Progenitor cell of endocrine pancreas (in vitro differentiated cells): ENCODE measurements around the gene CEL. TPM values are rescaled to one million over a fixed set of nuclear protein-coding genes. Genes with fewer than 3 reads are reported as not detected.
A peak's percentile ranks its signal among the peaks of the same experiment; 100 is the strongest.

ENCODE experiments used
- DNase-seq: peaks from one replicate; pipeline ENCODE4 v3.0.0; 2021; ENCODE audit warnings: low spot score; ENCODE audit not compliant: unreplicated experiment
- H3K27ac Mint-ChIP-seq: 2 replicates; pipeline ENCODE4 v1.8.0; 2021; ENCODE audit warnings: mild to moderate bottlenecking, moderate library complexity, mixed read lengths
- H3K27me3 Mint-ChIP-seq: 2 replicates; pipeline ENCODE4 v1.8.0; 2021; ENCODE audit warnings: mixed read lengths
- H3K36me3 Mint-ChIP-seq: 2 replicates; pipeline ENCODE4 v1.8.0; 2022; ENCODE audit warnings: mixed read lengths; ENCODE audit not compliant: insufficient read depth
- H3K4me1 Mint-ChIP-seq: 2 replicates; pipeline ENCODE4 v1.8.0; 2021; ENCODE audit warnings: low read depth, mixed read lengths
- H3K4me3 Mint-ChIP-seq: 2 replicates; pipeline ENCODE4 v1.8.0; 2021; ENCODE audit warnings: low read depth, mild to moderate bottlenecking, moderate library complexity, mixed read lengths
- H3K9me3 Mint-ChIP-seq: 2 replicates; pipeline ENCODE4 v1.8.0; 2021; ENCODE audit warnings: low read depth, mixed read lengths
- microRNA-seq: library from miRNA; unstranded; fragments of <30 nt; microRNA quantifications from one replicate; pipeline ENCODE4 v1.1.0, GENCODE V29; 2020; ENCODE audit warnings: borderline number of aligned reads; ENCODE audit not compliant: unreplicated experiment
- total RNA-seq: library from RNA; stranded (reverse); gene quantifications from 2 replicates; pipeline ENCODE4 v1.2.1, GENCODE V29; 2021
- TF ChIP-seq, protein P1 (sequence below): fragments of 200-600 bp; sonication (generic); IDR thresholded peaks from one replicate; pipeline ENCODE4 v1.5.0; 2021; ENCODE audit warnings: antibody characterized with exemption, mild to moderate bottlenecking; ENCODE audit not compliant: unreplicated experiment

CEL gene
- total RNA-seq, 1 donor from 2014 or later: 5.2 TPM

DNA sequence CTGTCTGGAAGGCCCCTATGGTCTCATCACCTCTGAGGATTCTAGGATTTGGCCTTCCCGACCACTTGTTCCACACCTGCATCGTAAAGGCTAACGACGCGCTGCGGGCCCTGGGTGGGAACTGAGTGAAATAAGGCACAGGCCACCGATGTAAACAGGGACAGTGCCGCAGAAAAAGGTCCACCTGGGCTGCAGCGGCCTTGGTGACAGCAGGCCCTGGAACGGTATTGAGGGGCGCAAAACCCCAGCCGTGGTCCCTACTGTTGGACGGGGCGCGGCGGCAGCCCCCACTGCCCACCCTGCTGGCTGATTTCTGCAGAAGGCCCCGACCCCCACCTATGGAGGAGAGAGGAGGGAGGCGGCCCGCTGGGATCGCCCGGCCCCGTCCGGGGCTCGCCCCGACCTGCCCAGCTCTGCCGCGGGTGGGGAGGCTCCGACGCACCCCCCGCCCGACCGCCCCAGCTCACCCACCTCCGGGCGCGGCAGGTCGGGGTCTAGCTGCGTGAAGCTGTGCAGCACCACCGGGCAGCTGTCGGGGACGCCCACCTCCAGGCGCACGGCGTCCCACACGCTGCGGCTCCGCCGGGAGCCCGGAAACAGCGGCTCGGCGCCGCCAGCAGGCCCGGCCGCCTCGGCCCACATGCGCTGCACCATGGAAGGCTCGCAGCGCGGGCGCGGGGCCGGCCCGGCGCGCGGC, 58.9 kb downstream of the CEL start:
- H3K4me1 Mint-ChIP-seq: peaks cover 17% of the 10 kb centered on the region
- no peak for DNase-seq
- peak overlapping the region; percentile 64 for H3K27ac Mint-ChIP-seq
- H3K9me3 Mint-ChIP-seq: no peaks in the 10 kb centered on the region
- H3K27me3 Mint-ChIP-seq: no peaks in the 10 kb centered on the region
- no peaks in the 10 kb centered on the region for H3K36me3 Mint-ChIP-seq
- peak overlapping the region; percentile 76 for H3K4me3 Mint-ChIP-seq
- TF ChIP-seq, protein P1, sequence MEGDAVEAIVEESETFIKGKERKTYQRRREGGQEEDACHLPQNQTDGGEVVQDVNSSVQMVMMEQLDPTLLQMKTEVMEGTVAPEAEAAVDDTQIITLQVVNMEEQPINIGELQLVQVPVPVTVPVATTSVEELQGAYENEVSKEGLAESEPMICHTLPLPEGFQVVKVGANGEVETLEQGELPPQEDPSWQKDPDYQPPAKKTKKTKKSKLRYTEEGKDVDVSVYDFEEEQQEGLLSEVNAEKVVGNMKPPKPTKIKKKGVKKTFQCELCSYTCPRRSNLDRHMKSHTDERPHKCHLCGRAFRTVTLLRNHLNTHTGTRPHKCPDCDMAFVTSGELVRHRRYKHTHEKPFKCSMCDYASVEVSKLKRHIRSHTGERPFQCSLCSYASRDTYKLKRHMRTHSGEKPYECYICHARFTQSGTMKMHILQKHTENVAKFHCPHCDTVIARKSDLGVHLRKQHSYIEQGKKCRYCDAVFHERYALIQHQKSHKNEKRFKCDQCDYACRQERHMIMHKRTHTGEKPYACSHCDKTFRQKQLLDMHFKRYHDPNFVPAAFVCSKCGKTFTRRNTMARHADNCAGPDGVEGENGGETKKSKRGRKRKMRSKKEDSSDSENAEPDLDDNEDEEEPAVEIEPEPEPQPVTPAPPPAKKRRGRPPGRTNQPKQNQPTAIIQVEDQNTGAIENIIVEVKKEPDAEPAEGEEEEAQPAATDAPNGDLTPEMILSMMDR: no peak

Small RNA genes lying within 50 kb of the gene (microRNA-seq; reads per million reads assigned to microRNA genes)
- gene MIR6877: 7.2 reads per million, percentile 8 among the genes with 10 or more reads in this experiment

Other genes with a start within 250 kb of the CEL start
- 1.1 and 1.9 TPM in 2 replicates for gene AK8, start 183.7 kb upstream of the CEL start, total RNA-seq
- gene SPACA9, start 183.1 kb upstream of the CEL start, total RNA-seq: 3.6 and 4.0 TPM in 2 replicates
- gene TSC1, start 117.4 kb upstream of the CEL start, total RNA-seq: 65.4 and 69.0 TPM in 2 replicates
- 0.12 TPM in 1 of 2 replicates, not detected in the other for gene GFI1B, start 83.3 kb upstream of the CEL start, total RNA-seq
- 91.6 and 94.0 TPM in 2 replicates for gene GTF3C5, start 31.0 kb upstream of the CEL start, total RNA-seq
- 82.3 and 84.6 TPM in 2 replicates for gene RALGDS, start 59.3 kb downstream of the CEL start, total RNA-seq
- gene GBGT1, start 101.9 kb downstream of the CEL start, total RNA-seq: 5.2 and 7.3 TPM in 2 replicates
- not detected in 2 replicates for gene OBP2B, start 147.3 kb downstream of the CEL start, total RNA-seq
- 9.3 and 10.3 TPM in 2 replicates for gene ABO, start 213.2 kb downstream of the CEL start, total RNA-seq